Panc1 (cell line): ENCODE measurements around the gene NOTCH3.

ENCODE experiments used
- CTCF ChIP-seq: fragments of 450-650 bp; IDR thresholded peaks from 2 replicates; pipeline ENCODE4 v1.5.1; 2017; ENCODE audit warnings: mild to moderate bottlenecking
- TCF7L2 ChIP-seq: IDR thresholded peaks from 2 replicates; pipeline ENCODE4 v1.6.1; 2011; ENCODE audit warnings: mild to moderate bottlenecking, low read depth, low read length, inconsistent platforms

- TF ChIP-seq CTCF (no peak), TCF7L2 (no peak)
Measured at GRCh38 chr19:15159251-15159650, 41.5 kb downstream of the NOTCH3 start.
